GM12801 (cell line): ENCODE results near the gene KIAA2012.

Experiments
- CTCF ChIP-seq: IDR thresholded peaks from one replicate; pipeline ENCODE4 v1.5.1; 2011; ENCODE audit warnings: control low read depth; ENCODE audit not compliant: insufficient read length; ENCODE audit errors: extremely low read depth

KIAA2012 gene

DNA sequence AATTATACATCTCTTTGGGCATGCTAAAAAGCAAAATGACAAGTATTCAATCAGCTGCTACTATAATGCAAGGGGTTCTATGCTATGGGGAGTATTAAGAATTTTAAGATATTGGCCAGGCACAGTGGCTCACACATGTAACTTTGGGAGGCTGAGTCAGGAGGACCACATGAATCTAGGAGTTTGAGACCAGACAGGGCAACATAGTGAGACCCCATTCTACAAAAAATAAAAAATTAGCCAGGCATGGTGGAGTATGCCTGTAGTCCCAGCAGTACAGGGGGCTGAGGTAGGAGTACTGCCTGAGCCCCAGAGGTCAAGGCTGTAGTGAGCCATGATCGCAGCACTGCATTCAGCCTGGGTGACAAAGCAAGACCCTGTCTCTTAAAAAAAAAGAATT lies 5.5 kb upstream of the KIAA2012 start:
- no peak for TF ChIP-seq CTCF

GRCh38 chr2:202069170-202070067 lies 3.6 kb upstream of the KIAA2012 start:
- TF ChIP-seq CTCF: no peak

GRCh38 chr2:202071107-202071506 lies 1.9 kb upstream of the KIAA2012 start:
- no peak for TF ChIP-seq CTCF

DNA sequence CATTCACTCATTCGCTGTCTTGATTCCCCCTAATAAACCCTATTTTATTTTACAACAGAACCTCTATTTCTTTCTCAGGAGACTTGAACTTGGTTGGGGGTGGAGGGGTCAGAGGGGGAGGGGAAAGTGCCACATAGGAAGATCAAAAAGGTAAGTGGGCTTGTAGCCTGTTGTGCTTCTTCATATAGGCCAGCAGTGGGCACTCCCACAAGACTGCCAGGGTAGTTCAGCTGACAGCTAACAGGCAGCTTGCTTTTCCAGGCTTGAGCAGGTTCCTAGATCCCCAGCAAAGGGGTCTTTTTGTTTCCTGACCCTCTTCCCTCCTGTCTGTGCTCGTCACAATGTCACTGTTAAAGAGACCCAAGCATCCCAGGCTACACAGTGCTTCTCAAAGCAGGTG lies 829 bp upstream of the KIAA2012 start:
- no peak for TF ChIP-seq CTCF

- TF ChIP-seq CTCF: no peak
Observed at GRCh38 chr2:202074324-202074723, 1.3 kb downstream of the KIAA2012 start.

DNA sequence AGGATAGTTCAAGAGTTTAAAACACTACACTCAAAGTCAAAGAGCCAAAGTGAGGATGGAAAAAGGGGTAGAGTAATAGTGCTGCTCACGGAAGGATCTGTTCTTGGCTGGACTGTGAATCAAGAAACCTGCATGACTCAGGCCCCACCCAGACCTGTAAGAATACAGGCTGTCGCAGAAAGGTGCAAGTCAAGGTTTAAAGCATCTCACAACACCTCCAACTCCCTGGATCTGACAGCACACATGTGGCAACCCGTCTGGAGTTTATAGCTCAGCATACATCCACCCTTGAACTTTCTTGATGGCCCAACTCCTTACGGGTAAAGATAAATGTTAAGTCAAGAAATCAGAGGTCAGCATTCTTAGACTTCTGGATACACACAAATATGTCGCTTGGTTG lies 6.3 kb downstream of the KIAA2012 start:
- TF ChIP-seq CTCF: no peak

DNA sequence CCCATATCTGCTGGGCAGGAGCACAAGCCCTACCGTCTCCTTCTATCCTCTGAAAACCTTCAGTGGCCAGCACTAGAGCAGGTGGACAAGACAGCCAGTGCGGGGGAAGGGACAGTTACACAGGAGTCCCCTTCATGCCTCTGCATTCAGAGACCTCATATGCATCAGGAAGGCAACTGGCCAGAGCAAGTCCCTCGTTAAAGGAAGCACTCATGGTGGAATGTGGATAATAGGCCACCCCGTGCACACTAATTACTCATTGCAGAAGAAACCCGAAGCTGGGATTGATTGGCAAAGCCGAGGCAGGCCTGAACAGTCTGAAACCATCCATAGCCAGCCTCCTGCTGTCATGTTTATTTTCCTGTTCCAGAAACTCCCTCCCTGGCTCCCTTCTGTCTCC lies 11.2 kb downstream of the KIAA2012 start:
- TF ChIP-seq CTCF: no peak
